GM12878 (cell line): ENCODE results near the gene MPZL3. TPM values are rescaled to one million over a fixed set of nuclear protein-coding genes. Genes with fewer than 3 reads are reported as not detected.

Experiments
- ATAC-seq: fragments of 200-7000 bp; cut with Tn5 transposase; 3 replicates; pipeline ENCODE4 v1.9.1; 2020; ENCODE audit warnings: mild to moderate bottlenecking, moderate library complexity
- BruUV-seq: library from RNA; stranded (reverse); fragments of 400-500 nt; replicated peaks from 2 replicates; lab custom pipeline; 2021; lab: Mats Ljungman, UMichigan
- CTCF ChIA-PET: fragments of 300-600 bp; sonication (Branson Sonifier 250); formaldehyde crosslinking; extraction: SDS; loops from one replicate; lab custom pipeline; 2021; ENCODE audit warnings: inconsistent platforms; lab: Yijun Ruan, JAX
- POLR2A ChIA-PET: fragments of 350-600 bp; formaldehyde crosslinking; extraction: SDS; loops from one replicate; lab custom pipeline; 2021; ENCODE audit warnings: inconsistent platforms; lab: Charles Lee
- RAD21 ChIA-PET: fragments of 300-600 bp; sonication (Branson Sonifier 250); formaldehyde crosslinking; loops from one replicate; lab custom pipeline; 2023; ENCODE audit warnings: antibody characterized with exemption; ENCODE audit not compliant: unreplicated experiment; lab: Charles Lee
- SMC1A ChIA-PET: fragments of 300-600 bp; sonication (Branson Sonifier 250); formaldehyde crosslinking; loops from one replicate; lab custom pipeline; 2023; ENCODE audit not compliant: unreplicated experiment, uncharacterized antibody; lab: Charles Lee
- DNase-seq: peaks from one replicate; pipeline ENCODE4 v3.0.0-alpha.2; 2011; ENCODE audit warnings: low read depth, low spot score
- FAIRE-seq: peaks from 3 replicates; lab custom pipeline; 2011; peaks lifted over from hg19 to GRCh38; lab: Jason Lieb, UNC
- H2AFZ ChIP-seq: 2 replicates; pipeline ENCODE4 v1.6.0; 2011; ENCODE audit warnings: low read depth, low read length, control low read depth; ENCODE audit not compliant: control insufficient read depth
- H3K27ac ChIP-seq: 2 replicates; pipeline ENCODE4 v1.5.1; 2011; ENCODE audit warnings: control low read depth; ENCODE audit not compliant: control insufficient read depth, insufficient read depth
- H3K27me3 ChIP-seq, 2 experiments: replicated peaks in 1 of 2; 2 replicates each; pipeline versions ENCODE4 v1.6.0 to v1.6.1; 2011; ENCODE audit warnings: low read length in 1 of 2; ENCODE audit not compliant: control insufficient read depth in 2 of 2, insufficient read depth in 2 of 2
- H3K36me3 ChIP-seq, 2 experiments: 2 replicates each; pipeline ENCODE4 v1.5.1; 2011; ENCODE audit warnings: low read length in 1 of 2; ENCODE audit not compliant: control insufficient read depth in 2 of 2, insufficient read depth in 2 of 2
- H3K4me1 ChIP-seq: 2 replicates; pipeline ENCODE4 v1.6.1; 2011; ENCODE audit warnings: mild to moderate bottlenecking, low read length, moderate library complexity, mixed read lengths; ENCODE audit not compliant: control insufficient read depth, insufficient read depth
- H3K4me2 ChIP-seq: 2 replicates; pipeline ENCODE4 v1.6.0; 2011; ENCODE audit warnings: control low read depth; ENCODE audit not compliant: control insufficient read depth, insufficient read depth
- H3K4me3 ChIP-seq: fragments of 200-600 bp; sonication (generic); 2 replicates; pipeline ENCODE4 v1.5.1; 2016
- H3K79me2 ChIP-seq: 2 replicates; pipeline ENCODE4 v1.6.0; 2011; ENCODE audit warnings: low read length; ENCODE audit not compliant: control insufficient read depth, insufficient read depth
- H3K9ac ChIP-seq: 2 replicates; pipeline ENCODE4 v1.8.0; 2011; ENCODE audit warnings: low read length, control low read depth, mixed read lengths; ENCODE audit not compliant: control insufficient read depth, insufficient read depth
- H3K9me3 ChIP-seq: replicated peaks from 3 replicates; pipeline ENCODE4 v1.5.1; 2011; ENCODE audit warnings: mild to moderate bottlenecking, low read length; ENCODE audit not compliant: control insufficient read depth, insufficient read depth
- H4K20me1 ChIP-seq: 2 replicates; pipeline ENCODE4 v1.6.0; 2011; ENCODE audit not compliant: control insufficient read depth, insufficient read depth
- BRCA1 ChIP-seq: IDR thresholded peaks from 2 replicates; pipeline ENCODE4 v1.6.1; 2011; ENCODE audit warnings: low read depth, low read length, improper control_type of control experiment
- CHD1 ChIP-seq: IDR thresholded peaks from 2 replicates; pipeline ENCODE4 v1.6.1; 2012; ENCODE audit warnings: low read depth, low read length, improper control_type of control experiment
- HDAC6 ChIP-seq: fragments of 200-600 bp; sonication (generic); IDR thresholded peaks from one replicate; pipeline ENCODE4 v1.8.0; 2017; ENCODE audit warnings: antibody characterized with exemption; ENCODE audit not compliant: unreplicated experiment
- IKZF2 ChIP-seq, 2 experiments: fragments of 450-650 bp; IDR thresholded peaks; 2 replicates each; pipeline ENCODE4 v1.6.1; 2017; ENCODE audit warnings: mild to moderate bottlenecking in 2 of 2, moderate library complexity in 2 of 2
- MEF2A ChIP-seq: IDR thresholded peaks from 2 replicates; pipeline ENCODE4 v1.6.1; 2011; ENCODE audit warnings: low read depth, mild to moderate bottlenecking, low read length, moderate library complexity; ENCODE audit not compliant: insufficient read depth
- NFYA ChIP-seq: IDR thresholded peaks from 2 replicates; pipeline ENCODE4 v1.6.1; 2011; ENCODE audit warnings: low read depth, mild to moderate bottlenecking, low read length, improper control_type of control experiment, borderline replicate concordance
- RB1 ChIP-seq: fragments of 450-650 bp; formaldehyde crosslinking; IDR thresholded peaks from 2 replicates; pipeline ENCODE4 v1.6.1; 2017; ENCODE audit warnings: mild to moderate bottlenecking, borderline replicate concordance
- SIX5 ChIP-seq: IDR thresholded peaks from 2 replicates; pipeline ENCODE4 v1.6.1; 2011; ENCODE audit warnings: mild to moderate bottlenecking, low read depth, low read length, moderate library complexity; ENCODE audit not compliant: severe bottlenecking
- TBL1XR1 ChIP-seq: IDR thresholded peaks from 2 replicates; pipeline ENCODE4 v1.6.1; 2012; ENCODE audit warnings: low read depth, low read length, improper control_type of control experiment
- ZNF207 ChIP-seq: fragments of 450-650 bp; IDR thresholded peaks from 2 replicates; pipeline ENCODE4 v1.6.1; 2014; ENCODE audit warnings: antibody characterized with exemption, mild to moderate bottlenecking, borderline replicate concordance
- WGBS: methylation state at CpG from one replicate; pipeline ENCODE4 v1.1.6; 2016; ENCODE audit warnings: low lambda C conversion rate; ENCODE audit not compliant: insufficient replicate concordance, insufficient coverage; ENCODE audit errors: missing lambda C conversion rate; 5-methylcytosine and 5-hydroxymethylcytosine counted together
- in situ Hi-C: fragments of 300-500 bp; cut with MboI; formaldehyde crosslinking; loops from 9 replicates; pipeline ENCODE4 v1.14.3; 2018; ENCODE audit warnings: mixed read lengths
- intact Hi-C: fragments of 100-400 bp; cut with micrococcal nuclease; formaldehyde crosslinking; loops from one replicate; pipeline ENCODE4 v1.14.2; 2022; ENCODE audit not compliant: unreplicated experiment
- polyA plus RNA-seq, 11 experiments: library from polyadenylated mRNA; depleted of rRNA in 4 of 11; unstranded in 6 of 11; stranded (reverse) in 5 of 11; fragments of >200 nt; fragmentation: Nextera tagmentation in 4 of 11; fragmentation: Illumina TruSeq in 1 of 11; extraction: Ambion mirVana in 4 of 11; extraction: Trizol in 1 of 11; gene quantifications; 1 replicate in 1 of 11; 2 replicates in 10 of 11; pipeline versions ENCODE4 v1.2.1 to v1.2.3, GENCODE V29; 2011 to 2016; ENCODE audit warnings: inconsistent platforms in 2 of 11, missing spikeins in 2 of 11, low read depth in 1 of 11
- total RNA-seq, 4 experiments: library from RNA; depleted of rRNA in 3 of 4; stranded (reverse); fragments of >200 nt in 3 of 4; fragmentation: Illumina TruSeq in 1 of 4; extraction: Trizol in 1 of 4; gene quantifications; 2 replicates each; pipeline versions ENCODE4 v1.2.1 to v1.2.3, GENCODE V29; 2013 to 2021
- TF ChIP-seq, protein P1 (sequence below): IDR thresholded peaks from 2 replicates; pipeline ENCODE4 v1.6.1; 2011; ENCODE audit warnings: low read depth, low read length, improper control_type of control experiment, borderline replicate concordance
- TF ChIP-seq, protein P2 (sequence below): fragments of 450-650 bp; IDR thresholded peaks from 2 replicates; pipeline ENCODE4 v1.6.1; 2018; ENCODE audit warnings: mild to moderate bottlenecking, low read depth, moderate library complexity; ENCODE audit not compliant: partially characterized antibody
- TF ChIP-seq, protein P3 (sequence below): fragments of 450-650 bp; IDR thresholded peaks from 2 replicates; pipeline ENCODE4 v1.6.1; 2014; ENCODE audit warnings: mild to moderate bottlenecking
- TF ChIP-seq, protein P4 (sequence below): IDR thresholded peaks from 2 replicates; pipeline ENCODE4 v1.6.1; 2011; ENCODE audit warnings: borderline replicate concordance, low read depth, mild to moderate bottlenecking, moderate library complexity, low read length; ENCODE audit not compliant: insufficient read depth, poor library complexity, severe bottlenecking

Gene MPZL3
- total and polyA plus RNA-seq, 10 of the 15 experiments (the other 5 are each of a cell fraction or from before 2014, with no cell fraction given), result 2.1 to 7.5 (median 6.2) TPM

DNA sequence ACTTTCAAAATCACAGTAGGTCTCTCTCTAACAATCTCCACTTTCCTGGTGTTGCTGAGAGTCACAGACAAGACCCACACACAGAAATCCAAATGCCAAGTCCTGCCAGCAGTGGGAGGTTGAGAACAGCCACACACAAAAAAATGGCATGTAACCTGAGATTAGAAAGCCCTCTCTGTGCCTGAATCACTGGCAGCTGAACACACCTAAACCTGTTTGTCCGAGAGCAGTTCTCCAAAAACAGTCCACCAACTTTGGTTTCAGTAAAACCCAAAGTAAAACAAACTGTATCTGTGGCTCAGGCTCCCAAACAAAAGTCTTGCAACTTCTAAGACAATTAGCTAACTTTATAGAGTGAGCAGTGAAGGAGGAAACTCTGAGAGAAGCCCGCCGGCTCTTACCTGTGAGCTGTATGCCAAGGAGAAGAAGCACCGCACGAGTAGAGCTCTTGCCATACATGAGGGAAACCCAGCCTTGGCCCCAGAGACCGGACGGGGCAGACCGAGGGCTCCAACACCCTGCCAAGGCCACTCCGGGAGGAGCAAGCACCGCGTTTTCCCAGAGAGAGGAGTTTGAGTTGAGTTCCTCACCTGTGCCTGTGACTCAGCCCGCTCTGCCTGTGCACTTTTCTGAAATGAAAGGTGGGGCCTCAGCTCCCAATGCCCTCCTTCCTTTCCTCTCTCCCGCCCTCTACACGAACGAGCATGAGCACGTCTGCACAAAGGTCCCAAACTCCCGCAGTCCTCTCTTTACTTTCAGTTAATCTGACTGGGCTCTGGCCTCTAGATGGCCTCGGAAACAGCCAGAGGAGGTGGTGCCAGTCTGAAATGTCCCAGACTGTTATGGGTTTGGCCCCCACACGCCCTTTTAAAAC is 11.8 kb upstream of the MPZL3 start, which contains the start of gene MPZL2 (continued):
- TF ChIP-seq, protein P1, sequence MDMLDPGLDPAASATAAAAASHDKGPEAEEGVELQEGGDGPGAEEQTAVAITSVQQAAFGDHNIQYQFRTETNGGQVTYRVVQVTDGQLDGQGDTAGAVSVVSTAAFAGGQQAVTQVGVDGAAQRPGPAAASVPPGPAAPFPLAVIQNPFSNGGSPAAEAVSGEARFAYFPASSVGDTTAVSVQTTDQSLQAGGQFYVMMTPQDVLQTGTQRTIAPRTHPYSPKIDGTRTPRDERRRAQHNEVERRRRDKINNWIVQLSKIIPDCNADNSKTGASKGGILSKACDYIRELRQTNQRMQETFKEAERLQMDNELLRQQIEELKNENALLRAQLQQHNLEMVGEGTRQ, result no peak
- TF ChIP-seq TBL1XR1 (no peak), IKZF2 (IDR thresholded peaks at IDR 0.05) (no peak), BRCA1 (no peak), ZNF207 (no peak)

DNA sequence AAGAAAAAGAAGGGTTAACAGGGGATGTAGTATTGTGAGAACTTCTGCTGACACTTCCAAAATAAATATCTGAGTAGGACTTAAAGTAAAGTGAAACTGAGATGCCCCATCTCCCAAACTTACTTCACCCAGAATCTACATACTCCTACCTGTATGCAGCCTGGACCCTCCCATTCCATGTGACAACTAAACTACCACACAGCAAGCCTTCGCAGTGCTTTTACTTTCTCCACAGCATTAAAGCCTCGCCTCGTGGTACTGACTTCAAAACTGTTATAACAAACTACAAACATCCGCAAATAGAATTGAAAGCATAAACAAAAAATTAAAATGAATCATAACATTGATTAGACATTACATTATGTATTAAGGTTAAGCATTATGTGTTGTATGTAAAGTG is 10.9 kb upstream of the MPZL3 start:
- POLR2A ChIA-PET, result interaction anchor here (0.5 kb wide), 1 partner anchor 73 kb away, joined by 3 read pairs; no protein-coding TSS in a partner anchor
- TF ChIP-seq HDAC6 (no peak), MEF2A (no peak), NFYA (no peak), CHD1 (no peak), SIX5 (no peak), RB1 (no peak)
- TF ChIP-seq, protein P2, sequence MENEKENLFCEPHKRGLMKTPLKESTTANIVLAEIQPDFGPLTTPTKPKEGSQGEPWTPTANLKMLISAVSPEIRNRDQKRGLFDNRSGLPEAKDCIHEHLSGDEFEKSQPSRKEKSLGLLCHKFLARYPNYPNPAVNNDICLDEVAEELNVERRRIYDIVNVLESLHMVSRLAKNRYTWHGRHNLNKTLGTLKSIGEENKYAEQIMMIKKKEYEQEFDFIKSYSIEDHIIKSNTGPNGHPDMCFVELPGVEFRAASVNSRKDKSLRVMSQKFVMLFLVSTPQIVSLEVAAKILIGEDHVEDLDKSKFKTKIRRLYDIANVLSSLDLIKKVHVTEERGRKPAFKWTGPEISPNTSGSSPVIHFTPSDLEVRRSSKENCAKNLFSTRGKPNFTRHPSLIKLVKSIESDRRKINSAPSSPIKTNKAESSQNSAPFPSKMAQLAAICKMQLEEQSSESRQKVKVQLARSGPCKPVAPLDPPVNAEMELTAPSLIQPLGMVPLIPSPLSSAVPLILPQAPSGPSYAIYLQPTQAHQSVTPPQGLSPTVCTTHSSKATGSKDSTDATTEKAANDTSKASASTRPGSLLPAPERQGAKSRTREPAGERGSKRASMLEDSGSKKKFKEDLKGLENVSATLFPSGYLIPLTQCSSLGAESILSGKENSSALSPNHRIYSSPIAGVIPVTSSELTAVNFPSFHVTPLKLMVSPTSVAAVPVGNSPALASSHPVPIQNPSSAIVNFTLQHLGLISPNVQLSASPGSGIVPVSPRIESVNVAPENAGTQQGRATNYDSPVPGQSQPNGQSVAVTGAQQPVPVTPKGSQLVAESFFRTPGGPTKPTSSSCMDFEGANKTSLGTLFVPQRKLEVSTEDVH, result no peak
- TF ChIP-seq, protein P3, sequence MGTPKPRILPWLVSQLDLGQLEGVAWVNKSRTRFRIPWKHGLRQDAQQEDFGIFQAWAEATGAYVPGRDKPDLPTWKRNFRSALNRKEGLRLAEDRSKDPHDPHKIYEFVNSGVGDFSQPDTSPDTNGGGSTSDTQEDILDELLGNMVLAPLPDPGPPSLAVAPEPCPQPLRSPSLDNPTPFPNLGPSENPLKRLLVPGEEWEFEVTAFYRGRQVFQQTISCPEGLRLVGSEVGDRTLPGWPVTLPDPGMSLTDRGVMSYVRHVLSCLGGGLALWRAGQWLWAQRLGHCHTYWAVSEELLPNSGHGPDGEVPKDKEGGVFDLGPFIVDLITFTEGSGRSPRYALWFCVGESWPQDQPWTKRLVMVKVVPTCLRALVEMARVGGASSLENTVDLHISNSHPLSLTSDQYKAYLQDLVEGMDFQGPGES, result no peak
- TF ChIP-seq, protein P4, sequence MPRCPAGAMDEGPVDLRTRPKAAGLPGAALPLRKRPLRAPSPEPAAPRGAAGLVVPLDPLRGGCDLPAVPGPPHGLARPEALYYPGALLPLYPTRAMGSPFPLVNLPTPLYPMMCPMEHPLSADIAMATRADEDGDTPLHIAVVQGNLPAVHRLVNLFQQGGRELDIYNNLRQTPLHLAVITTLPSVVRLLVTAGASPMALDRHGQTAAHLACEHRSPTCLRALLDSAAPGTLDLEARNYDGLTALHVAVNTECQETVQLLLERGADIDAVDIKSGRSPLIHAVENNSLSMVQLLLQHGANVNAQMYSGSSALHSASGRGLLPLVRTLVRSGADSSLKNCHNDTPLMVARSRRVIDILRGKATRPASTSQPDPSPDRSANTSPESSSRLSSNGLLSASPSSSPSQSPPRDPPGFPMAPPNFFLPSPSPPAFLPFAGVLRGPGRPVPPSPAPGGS, result no peak

More for the DNA sequence above, 10.9 kb upstream of the MPZL3 start:
- RAD21 ChIA-PET, result interaction anchor here (1.4 to 2.0 kb wide), 2 partner anchors 47 to 65 kb away, joined by 3 to 10 read pairs; no protein-coding TSS in a partner anchor
- peaks cover 9% of the 10 kb centered on the region for H3K4me1 ChIP-seq
- H4K20me1 ChIP-seq, result no peaks in the 10 kb centered on the region
- CTCF ChIA-PET, result interaction anchor here (1.0 to 5.3 kb wide), 3 partner anchors 11 to 92 kb away, joined by 3 to 35 read pairs (median 6); partner anchors contain the start of gene MPZL3
- no peak overlapping the region for H2AFZ ChIP-seq
- FAIRE-seq (no peak), DNase-seq (no peak), ATAC-seq (no peak)
- H3K4me3 ChIP-seq, result no peak overlapping the region
- BruUV-seq, result no TSS peak
- no peak overlapping the region for H3K4me2 ChIP-seq
- H3K79me2 ChIP-seq, result no peaks in the 10 kb centered on the region
- 40% methylated on average over 4 of the region's 4 CpGs for WGBS
- in situ Hi-C loops, result no loop called here
- no peak overlapping the region for H3K9ac ChIP-seq
- no peaks in the 10 kb centered on the region; the same call in 1 of the 3 replicates for H3K9me3 ChIP-seq
- intact Hi-C loops, result no loop called here
- H3K36me3 ChIP-seq, result no peaks in the 10 kb centered on the region
- peaks cover 0 to 13% of the 10 kb centered on the region in 2 experiments; a peak in 1 of 4 replicates for H3K27me3 ChIP-seq
- SMC1A ChIA-PET, result interaction anchor here (1.0 to 10.2 kb wide), 5 partner anchors 11 to 106 kb away, joined by 3 to 56 read pairs (median 4); partner anchors contain the start of gene MPZL3
- H3K27ac ChIP-seq, result no peak overlapping the region
